OCI-LY1 (cell line): ENCODE data around the gene UGT1A5.

ENCODE experiments used
- H2AFZ ChIP-seq: fragments of 200-600 bp; sonication (generic), shearing (Covaris generic); 2 replicates; pipeline ENCODE4 v1.6.0; 2014; ENCODE audit warnings: antibody characterized with exemption, mild to moderate bottlenecking, low read length
- H3F3A ChIP-seq: fragments of 200-600 bp; sonication (generic), shearing (Covaris generic); 2 replicates; pipeline ENCODE4 v1.6.0; 2014; ENCODE audit warnings: mild to moderate bottlenecking, antibody characterized with exemption, low read length, moderate library complexity; ENCODE audit not compliant: insufficient read depth
- H3K27ac ChIP-seq: fragments of 200-600 bp; sonication (generic); 2 replicates; pipeline ENCODE4 v1.5.1; 2014; ENCODE audit warnings: low read length, mixed run types, mild to moderate bottlenecking, low read depth; ENCODE audit not compliant: poor library complexity, severe bottlenecking
- H3K27me3 ChIP-seq: fragments of 200-600 bp; sonication (generic); 2 replicates; pipeline ENCODE4 v1.6.0; 2014; ENCODE audit warnings: antibody characterized with exemption, mild to moderate bottlenecking, low read length, moderate library complexity; ENCODE audit not compliant: insufficient read depth
- H3K36me3 ChIP-seq: fragments of 200-600 bp; sonication (generic); 2 replicates; pipeline ENCODE4 v1.6.1; 2014; ENCODE audit warnings: mild to moderate bottlenecking, antibody characterized with exemption, low read length, moderate library complexity, mixed read lengths; ENCODE audit not compliant: insufficient read depth
- H3K4me1 ChIP-seq: fragments of 200-600 bp; sonication (generic); 2 replicates; pipeline ENCODE4 v1.5.1; 2014; ENCODE audit warnings: mild to moderate bottlenecking, low read length, moderate library complexity; ENCODE audit not compliant: insufficient read depth, severe bottlenecking
- H3K4me2 ChIP-seq: fragments of 200-600 bp; sonication (generic), shearing (Covaris generic); 2 replicates; pipeline ENCODE4 v1.6.1; 2014; ENCODE audit warnings: low read length
- H3K4me3 ChIP-seq: fragments of 200-600 bp; sonication (generic); 2 replicates; pipeline ENCODE4 v1.5.1; 2014; ENCODE audit warnings: low read length, low read depth, mild to moderate bottlenecking, mixed read lengths; ENCODE audit not compliant: poor library complexity, severe bottlenecking
- H3K79me2 ChIP-seq: fragments of 200-600 bp; shearing (Covaris generic); 2 replicates; pipeline ENCODE4 v1.6.1; 2016; ENCODE audit warnings: mixed run types, low read length, mixed read lengths; ENCODE audit not compliant: insufficient read depth
- H3K9ac ChIP-seq: fragments of 200-600 bp; sonication (generic), shearing (Covaris generic); 2 replicates; pipeline ENCODE4 v1.6.1; 2014; ENCODE audit warnings: mild to moderate bottlenecking, low read length, mixed read lengths
- H3K9me2 ChIP-seq: fragments of 200-600 bp; sonication (generic), shearing (Covaris generic); 2 replicates; pipeline ENCODE4 v1.6.1; 2014; ENCODE audit warnings: low read depth, mild to moderate bottlenecking, low read length, mixed read lengths
- H3K9me3 ChIP-seq: fragments of 200-600 bp; shearing (Covaris generic); 2 replicates; pipeline ENCODE4 v1.6.1; 2014; ENCODE audit warnings: low read length, mixed read lengths
- H4K20me1 ChIP-seq: fragments of 200-600 bp; sonication (generic), shearing (Covaris generic); 2 replicates; pipeline ENCODE4 v1.6.0; 2016; ENCODE audit warnings: mild to moderate bottlenecking, low read length; ENCODE audit not compliant: insufficient read depth
- EZH2 ChIP-seq: fragments of 200-600 bp; sonication (generic), shearing (Covaris generic); IDR thresholded peaks from 2 replicates; pipeline ENCODE4 v1.8.0; 2017; ENCODE audit warnings: borderline replicate concordance, mixed run types, mild to moderate bottlenecking, antibody characterized with exemption, low read length, moderate library complexity, mixed read lengths
- TF ChIP-seq, protein P1 (sequence below): fragments of 200-600 bp; sonication (generic), shearing (Covaris generic); IDR thresholded peaks from 2 replicates; pipeline ENCODE4 v1.5.1; 2017; ENCODE audit warnings: mild to moderate bottlenecking, antibody characterized with exemption, low read length, moderate library complexity, mixed read lengths

The UGT1A5 gene

DNA sequence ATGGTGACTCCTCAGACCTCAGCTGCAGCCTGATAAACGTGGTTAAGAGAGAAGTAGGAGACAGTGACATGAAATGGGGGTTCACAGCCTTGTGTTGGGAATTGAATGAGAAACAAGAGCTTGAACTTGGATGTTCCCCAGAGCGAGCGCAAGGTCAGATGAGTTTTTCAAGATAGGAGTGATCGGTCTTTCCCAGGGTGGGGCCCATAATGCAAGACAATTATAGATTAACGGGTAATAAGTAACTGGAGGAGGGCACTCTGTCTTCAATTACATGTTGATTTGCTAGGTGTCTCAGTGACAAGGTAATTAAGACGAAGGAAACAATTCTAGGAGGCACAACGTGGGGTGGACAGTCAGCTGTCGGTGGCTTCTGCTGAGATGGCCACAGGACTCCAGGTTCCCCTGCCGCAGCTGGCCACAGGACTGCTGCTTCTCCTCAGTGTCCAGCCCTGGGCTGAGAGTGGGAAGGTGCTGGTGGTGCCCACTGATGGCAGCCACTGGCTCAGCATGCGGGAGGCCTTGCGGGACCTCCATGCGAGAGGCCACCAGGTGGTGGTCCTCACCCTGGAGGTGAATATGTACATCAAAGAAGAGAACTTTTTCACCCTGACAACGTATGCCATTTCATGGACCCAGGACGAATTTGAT lies at the start of gene UGT1A5:
Gene UGT1A5, plus strand, starts transcription at position 297 of the 651 bp plus-strand sequence. Its CDS starts 85 bp downstream, at position 382.
- TF ChIP-seq, protein P1, sequence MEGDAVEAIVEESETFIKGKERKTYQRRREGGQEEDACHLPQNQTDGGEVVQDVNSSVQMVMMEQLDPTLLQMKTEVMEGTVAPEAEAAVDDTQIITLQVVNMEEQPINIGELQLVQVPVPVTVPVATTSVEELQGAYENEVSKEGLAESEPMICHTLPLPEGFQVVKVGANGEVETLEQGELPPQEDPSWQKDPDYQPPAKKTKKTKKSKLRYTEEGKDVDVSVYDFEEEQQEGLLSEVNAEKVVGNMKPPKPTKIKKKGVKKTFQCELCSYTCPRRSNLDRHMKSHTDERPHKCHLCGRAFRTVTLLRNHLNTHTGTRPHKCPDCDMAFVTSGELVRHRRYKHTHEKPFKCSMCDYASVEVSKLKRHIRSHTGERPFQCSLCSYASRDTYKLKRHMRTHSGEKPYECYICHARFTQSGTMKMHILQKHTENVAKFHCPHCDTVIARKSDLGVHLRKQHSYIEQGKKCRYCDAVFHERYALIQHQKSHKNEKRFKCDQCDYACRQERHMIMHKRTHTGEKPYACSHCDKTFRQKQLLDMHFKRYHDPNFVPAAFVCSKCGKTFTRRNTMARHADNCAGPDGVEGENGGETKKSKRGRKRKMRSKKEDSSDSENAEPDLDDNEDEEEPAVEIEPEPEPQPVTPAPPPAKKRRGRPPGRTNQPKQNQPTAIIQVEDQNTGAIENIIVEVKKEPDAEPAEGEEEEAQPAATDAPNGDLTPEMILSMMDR: no peak
- TF ChIP-seq EZH2: no peak
- H3K9me3 ChIP-seq: no peaks in the 10 kb centered on the region
- no peak within 1 kb of the TSS for H3K4me2 ChIP-seq
- H3K9me2 ChIP-seq: no peaks in the 10 kb centered on the region
- no peak within 1 kb of the TSS for H3K9ac ChIP-seq
- H3K4me3 ChIP-seq: no peak within 1 kb of the TSS
- H3K36me3 ChIP-seq: no peaks in the 10 kb centered on the region
- no peaks in the 10 kb centered on the region for H4K20me1 ChIP-seq
- H2AFZ ChIP-seq: no peak within 1 kb of the TSS
- H3F3A ChIP-seq: no peaks in the 10 kb centered on the region
- no peak within 1 kb of the TSS for H3K27ac ChIP-seq
- H3K4me1 ChIP-seq: no peaks in the 10 kb centered on the region
- H3K27me3 ChIP-seq: no peaks in the 10 kb centered on the region
- H3K79me2 ChIP-seq: no peaks in the 10 kb centered on the region

DNA sequence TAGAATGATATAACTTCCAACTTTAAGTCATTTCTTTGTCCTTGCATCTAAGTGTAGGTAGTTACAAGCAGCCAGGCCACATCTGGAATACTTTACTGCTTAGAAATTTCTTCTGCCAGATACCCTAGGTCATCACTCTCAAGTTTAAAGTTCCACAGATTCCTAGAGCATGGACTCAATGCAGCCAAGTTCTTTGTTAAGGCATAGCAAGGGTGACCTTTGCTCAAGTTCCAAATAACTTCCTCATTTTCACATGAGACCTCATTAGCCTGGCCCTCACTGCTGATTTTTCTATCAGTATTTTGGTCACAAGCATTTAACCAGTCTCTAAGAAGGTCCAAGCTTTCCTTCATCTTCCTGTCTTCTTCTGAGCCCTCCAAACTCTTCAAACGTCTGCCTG lies 48.8 kb upstream of the UGT1A5 start:
- Histone ChIP-seq H3K4me1 (no peaks in the 10 kb centered on the region), H4K20me1 (no peaks in the 10 kb centered on the region), H2AFZ (no peak overlapping the region), H3K27me3 (no peaks in the 10 kb centered on the region), H3K9me3 (no peaks in the 10 kb centered on the region), H3F3A (no peaks in the 10 kb centered on the region), H3K4me2 (no peak overlapping the region), H3K9ac (no peak overlapping the region), H3K79me2 (no peaks in the 10 kb centered on the region), H3K36me3 (no peaks in the 10 kb centered on the region), H3K9me2 (no peaks in the 10 kb centered on the region), H3K4me3 (no peak overlapping the region), H3K27ac (no peak overlapping the region)
- TF ChIP-seq, protein P1: no peak
- no peak for TF ChIP-seq EZH2

DNA sequence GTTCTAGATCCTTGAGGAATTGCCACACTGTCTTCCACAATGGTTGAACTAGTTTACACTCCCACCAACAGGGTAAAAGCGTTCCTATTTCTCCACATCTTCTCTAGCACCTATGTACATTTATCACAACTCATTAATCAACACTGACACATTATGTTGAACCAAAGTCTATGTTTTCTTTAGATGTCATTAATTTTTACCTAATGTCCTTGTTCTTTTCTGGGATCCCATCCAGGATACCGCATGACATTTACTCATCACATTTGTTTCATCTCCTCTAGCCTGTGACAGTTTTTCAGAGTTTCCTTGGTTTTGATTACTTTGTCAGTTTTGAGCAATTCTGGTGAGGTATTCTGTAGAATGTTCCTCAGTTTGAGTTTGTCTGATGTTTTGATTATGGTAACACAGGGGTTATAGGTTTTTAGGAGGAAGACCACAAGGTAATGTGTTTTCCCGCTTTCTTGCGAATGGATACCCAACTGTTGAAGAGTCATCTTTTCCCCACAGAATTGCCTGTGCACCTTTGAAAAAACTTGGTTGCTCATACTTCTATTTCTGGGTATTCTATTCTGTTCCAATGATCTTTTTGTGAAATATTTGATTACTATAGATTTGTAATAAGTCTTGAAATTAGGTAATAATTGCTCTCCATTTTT lies 44.0 kb upstream of the UGT1A5 start:
- Histone ChIP-seq H3K4me3 (no peak overlapping the region), H3K9ac (no peak overlapping the region), H3K36me3 (no peaks in the 10 kb centered on the region), H3K9me3 (no peaks in the 10 kb centered on the region), H2AFZ (no peak overlapping the region), H3F3A (no peaks in the 10 kb centered on the region), H3K79me2 (no peaks in the 10 kb centered on the region), H3K9me2 (no peaks in the 10 kb centered on the region), H3K27me3 (no peaks in the 10 kb centered on the region; the same call in 1 of the 2 replicates), H4K20me1 (no peaks in the 10 kb centered on the region), H3K27ac (no peak overlapping the region), H3K4me1 (no peaks in the 10 kb centered on the region), H3K4me2 (no peak overlapping the region)
- no peak for TF ChIP-seq EZH2
- TF ChIP-seq, protein P1: no peak
